SJCRH30 (cell line): ENCODE measurements around the gene TNPO2. TPM values are rescaled to one million over a fixed set of nuclear protein-coding genes. Genes with fewer than 3 reads are reported as not detected.

Experiments used
- DNase-seq, 2 experiments: peaks; one replicate each; pipeline ENCODE4 v3.0.0-alpha.2; 2015 to 2020
- H3K27ac ChIP-seq: fragments of 250-450 bp; sonication (Bioruptor Pico); 2 replicates; pipeline ENCODE4 v1.5.1; 2020; ENCODE audit warnings: mild to moderate bottlenecking, moderate library complexity
- H3K27me3 ChIP-seq: fragments of 250-450 bp; sonication (Bioruptor Pico); 2 replicates; pipeline ENCODE4 v1.5.1; 2020; ENCODE audit warnings: mild to moderate bottlenecking, moderate library complexity
- H3K36me3 ChIP-seq: fragments of 250-450 bp; sonication (Bioruptor Pico); 2 replicates; pipeline ENCODE4 v1.5.1; 2020; ENCODE audit warnings: mild to moderate bottlenecking, moderate library complexity
- H3K4me1 ChIP-seq: fragments of 250-450 bp; sonication (Bioruptor Pico); 2 replicates; pipeline ENCODE4 v1.5.1; 2020; ENCODE audit warnings: mild to moderate bottlenecking, moderate library complexity
- H3K4me3 ChIP-seq: fragments of 250-450 bp; sonication (Bioruptor Pico); 2 replicates; pipeline ENCODE4 v1.5.1; 2020; ENCODE audit warnings: mild to moderate bottlenecking, moderate library complexity
- H3K9me3 ChIP-seq: fragments of 250-450 bp; sonication (Bioruptor Pico); replicated peaks from 2 replicates; pipeline ENCODE4 v1.5.1; 2020; ENCODE audit warnings: mild to moderate bottlenecking, moderate library complexity
- total RNA-seq: library from RNA; depleted of rRNA; stranded (reverse); fragments of >200 nt; shearing (Covaris generic); gene quantifications from 2 replicates; pipeline ENCODE4 v1.2.3, GENCODE V29; 2014; rRNA removed

TNPO2 gene
- total RNA-seq, 1 experiment from 2014 or later: 80.9 TPM

DNA sequence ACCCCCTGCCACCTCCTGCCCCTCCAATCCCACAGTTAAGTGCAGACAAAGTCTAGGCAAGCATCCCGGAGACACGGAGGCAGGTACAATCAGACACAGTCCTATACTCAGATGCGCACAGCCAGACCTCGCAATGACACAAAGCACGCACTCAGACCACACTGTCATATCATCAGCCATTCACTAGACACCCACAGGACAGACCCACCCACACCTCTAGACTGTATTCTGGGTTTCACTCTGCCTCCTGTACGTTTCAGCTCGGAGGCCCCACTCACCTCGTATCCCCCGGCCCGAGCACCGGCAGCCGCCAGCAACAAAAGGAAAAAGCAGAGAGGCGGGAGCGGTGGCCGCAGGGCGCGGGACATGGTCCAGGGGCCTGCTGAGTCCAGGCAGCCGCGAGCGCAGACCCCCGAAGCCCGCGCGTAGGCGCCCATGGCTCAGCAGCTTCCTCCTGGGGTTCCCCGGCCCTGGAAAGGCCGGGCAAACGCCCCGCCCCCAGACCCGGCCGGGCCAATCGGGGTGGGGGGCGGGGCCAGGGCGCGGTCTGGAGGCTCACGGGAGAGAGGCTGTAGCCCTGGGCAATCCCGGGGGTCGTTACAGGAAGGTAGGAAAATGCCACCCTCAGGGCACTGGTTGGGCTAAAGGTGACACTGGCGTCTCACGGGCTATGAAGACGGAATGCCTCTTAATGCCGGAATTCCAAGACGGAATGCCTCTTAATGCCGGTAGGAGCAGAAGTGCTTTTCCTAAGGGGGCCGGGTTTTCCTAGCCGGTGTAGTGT is 57.3 kb downstream of the TNPO2 start, which contains the start of the genes MAN2B1 and WDR83:
Gene MAN2B1 (minus strand): TSS at position 478 of the 784 bp plus-strand sequence. CDS start 41 bp downstream, at position 437.
Gene WDR83 (plus strand): TSS at position 543 of the 784 bp plus-strand sequence. CDS start 2,984 bp downstream, outside the sequence.
- peaks cover 20% of the 10 kb centered on the region for H3K36me3 ChIP-seq
- peak within 1 kb of the TSS; percentile 17; the same call in 1 of the 2 replicates for H3K27ac ChIP-seq
- H3K27me3 ChIP-seq: no peaks in the 10 kb centered on the region
- H3K4me3 ChIP-seq: peak within 1 kb of the TSS; percentile 86
- H3K9me3 ChIP-seq: no peaks in the 10 kb centered on the region
- H3K4me1 ChIP-seq: no peaks in the 10 kb centered on the region; the same call in 1 of the 2 replicates
- DNase-seq: peak; percentile 85 to 93

DNA sequence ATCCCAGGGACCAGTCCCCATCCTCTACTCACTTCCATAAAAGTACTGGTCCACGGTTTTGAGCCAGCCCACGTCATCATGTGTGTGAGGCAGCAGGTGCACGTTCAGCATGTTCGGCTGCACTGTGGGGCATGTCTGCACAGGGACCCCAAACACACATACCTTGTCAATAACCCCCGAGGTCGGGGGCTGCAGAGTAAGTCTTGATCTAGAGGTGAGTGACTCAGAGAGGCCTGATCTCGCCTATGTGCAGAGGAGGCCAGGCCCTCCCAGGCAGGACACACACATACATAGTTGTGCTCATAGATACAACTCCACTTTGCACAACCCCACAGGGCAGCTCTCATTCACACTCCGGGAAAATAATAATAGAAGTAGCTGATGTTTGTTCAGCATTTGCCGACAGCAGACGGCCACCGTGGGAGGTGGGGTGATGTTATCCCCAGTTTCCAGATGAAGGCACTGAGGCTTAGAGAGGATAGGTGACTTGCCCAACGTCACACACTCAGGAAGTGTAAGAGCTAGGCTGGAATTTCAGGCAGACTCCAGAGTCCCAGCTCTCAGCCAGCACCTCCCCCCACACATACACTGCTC is 58.0 kb downstream of the TNPO2 start:
- Histone ChIP-seq H3K36me3 (peaks cover 26% of the 10 kb centered on the region), H3K27ac (no peak overlapping the region), H3K4me1 (no peaks in the 10 kb centered on the region; the same call in 1 of the 2 replicates), H3K27me3 (no peaks in the 10 kb centered on the region), H3K4me3 (peak overlapping the region; percentile 86), H3K9me3 (no peaks in the 10 kb centered on the region)
- DNase-seq: no peak

DNA sequence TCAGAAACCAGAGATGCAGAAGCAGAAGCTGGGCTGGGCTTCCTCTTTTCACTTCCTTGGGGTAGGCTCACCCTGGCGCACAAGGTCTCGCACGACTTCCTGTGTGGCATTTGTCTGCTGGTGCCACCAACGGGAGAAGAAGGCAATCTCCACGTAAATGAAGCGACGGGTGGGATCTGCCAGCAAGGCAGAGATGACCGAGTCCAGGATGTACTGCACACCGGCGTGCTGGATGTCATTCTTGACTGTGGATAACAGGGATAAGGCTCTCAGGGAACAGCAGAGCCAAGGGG is 58.5 kb downstream of the TNPO2 start:
- DNase-seq: no peak
- no peak overlapping the region for H3K4me3 ChIP-seq
- H3K9me3 ChIP-seq: no peaks in the 10 kb centered on the region
- no peaks in the 10 kb centered on the region; the same call in 1 of the 2 replicates for H3K4me1 ChIP-seq
- no peak overlapping the region for H3K27ac ChIP-seq
- peaks cover 28% of the 10 kb centered on the region for H3K36me3 ChIP-seq
- H3K27me3 ChIP-seq: no peaks in the 10 kb centered on the region

DNA sequence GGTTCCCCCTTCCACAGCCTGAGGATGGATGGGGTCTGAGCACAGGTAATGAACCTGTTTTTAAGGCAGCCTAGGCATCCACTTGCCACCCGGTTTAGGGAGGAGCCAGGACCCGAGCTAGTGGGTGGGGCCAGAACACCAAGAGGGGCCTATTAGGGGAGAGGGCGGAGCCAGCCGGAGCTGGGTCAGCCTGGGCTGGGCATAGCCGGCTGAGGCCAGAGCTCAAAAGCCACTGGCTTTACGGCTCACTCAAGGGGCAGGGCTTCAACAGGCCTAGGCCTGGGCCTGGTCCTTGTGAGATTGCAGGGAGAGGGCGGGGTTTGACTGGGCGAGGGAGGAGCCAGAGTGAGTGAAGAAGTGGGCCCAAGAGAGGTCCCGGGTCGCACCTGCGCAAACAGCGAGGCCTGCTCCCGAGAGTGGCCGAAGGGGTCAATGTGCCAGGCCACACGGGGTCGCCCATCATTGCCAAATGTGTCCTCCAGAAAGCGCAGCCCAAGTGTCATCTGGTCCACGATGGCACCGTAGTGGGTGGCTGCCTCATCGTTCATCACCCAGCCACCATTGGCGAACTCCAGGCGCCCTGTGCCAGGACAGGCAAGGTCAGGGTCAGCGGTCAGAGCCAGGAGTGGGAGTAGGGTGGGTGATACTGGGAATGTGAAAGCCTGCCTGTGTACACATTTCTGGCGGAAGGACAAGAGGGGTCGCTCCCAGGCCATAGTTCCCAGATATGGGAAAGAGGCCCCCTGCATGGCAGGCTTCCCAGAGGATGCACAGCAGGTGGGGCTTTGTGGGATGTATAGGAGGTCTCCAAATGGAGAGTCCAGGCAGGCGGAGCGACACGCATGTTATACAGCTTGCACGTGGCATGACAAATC is 59.1 kb downstream of the TNPO2 start:
- DNase-seq: peak; percentile 49 to 52
- Histone ChIP-seq H3K27ac (no peak overlapping the region), H3K4me1 (no peaks in the 10 kb centered on the region), H3K4me3 (no peak overlapping the region), H3K9me3 (no peaks in the 10 kb centered on the region), H3K36me3 (peaks cover 30% of the 10 kb centered on the region), H3K27me3 (no peaks in the 10 kb centered on the region)

DNA sequence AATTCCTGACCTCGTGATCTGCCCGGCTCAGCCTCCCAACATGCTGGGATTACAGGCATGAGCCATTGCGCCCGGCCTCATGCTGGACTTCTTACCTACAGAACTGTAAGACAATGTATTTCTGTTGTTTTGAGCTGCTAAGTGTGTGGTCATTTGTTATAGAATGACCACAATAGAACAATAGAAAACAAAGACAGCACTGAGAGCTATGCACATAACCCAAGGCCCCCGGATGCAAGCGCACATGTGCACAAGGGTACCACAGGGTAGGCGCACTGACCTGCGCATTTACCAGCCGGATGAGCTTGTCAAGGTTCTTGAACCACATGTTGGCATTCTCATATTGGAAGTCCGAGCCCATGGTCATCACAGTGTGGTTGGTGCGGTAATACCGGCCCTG is 62.8 kb downstream of the TNPO2 start:
- no peak for DNase-seq
- H3K36me3 ChIP-seq: peaks cover 51% of the 10 kb centered on the region
- H3K27me3 ChIP-seq: no peaks in the 10 kb centered on the region
- H3K4me3 ChIP-seq: no peak overlapping the region
- H3K27ac ChIP-seq: no peak overlapping the region
- H3K9me3 ChIP-seq: no peaks in the 10 kb centered on the region; the same call in 1 of the 2 replicates
- H3K4me1 ChIP-seq: no peaks in the 10 kb centered on the region

DNA sequence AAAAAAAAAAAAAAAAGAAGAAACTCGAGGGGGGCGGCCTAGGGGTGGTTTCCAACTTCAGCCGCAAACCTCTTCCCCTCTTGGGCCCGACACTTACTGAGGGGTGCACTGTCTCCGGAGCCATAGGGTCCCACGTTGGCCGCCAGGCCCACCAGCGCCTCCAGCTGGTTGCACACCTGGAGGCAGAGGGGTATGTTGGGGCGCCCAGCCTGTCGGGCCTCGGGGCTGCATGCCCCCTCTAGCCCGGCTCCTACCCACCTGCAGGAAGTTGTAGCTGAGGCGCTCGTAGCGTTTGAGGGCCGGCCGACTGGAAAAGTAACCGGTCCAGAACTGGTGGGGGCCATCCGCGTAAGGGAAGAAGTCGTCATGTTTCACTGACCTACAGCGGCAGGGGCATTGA is 65.8 kb downstream of the TNPO2 start:
- Histone ChIP-seq H3K27ac (no peak overlapping the region), H3K4me3 (no peak overlapping the region), H3K27me3 (no peaks in the 10 kb centered on the region), H3K36me3 (peaks cover 63% of the 10 kb centered on the region), H3K9me3 (no peaks in the 10 kb centered on the region; the same call in 1 of the 2 replicates), H3K4me1 (no peaks in the 10 kb centered on the region)
- no peak for DNase-seq

DNA sequence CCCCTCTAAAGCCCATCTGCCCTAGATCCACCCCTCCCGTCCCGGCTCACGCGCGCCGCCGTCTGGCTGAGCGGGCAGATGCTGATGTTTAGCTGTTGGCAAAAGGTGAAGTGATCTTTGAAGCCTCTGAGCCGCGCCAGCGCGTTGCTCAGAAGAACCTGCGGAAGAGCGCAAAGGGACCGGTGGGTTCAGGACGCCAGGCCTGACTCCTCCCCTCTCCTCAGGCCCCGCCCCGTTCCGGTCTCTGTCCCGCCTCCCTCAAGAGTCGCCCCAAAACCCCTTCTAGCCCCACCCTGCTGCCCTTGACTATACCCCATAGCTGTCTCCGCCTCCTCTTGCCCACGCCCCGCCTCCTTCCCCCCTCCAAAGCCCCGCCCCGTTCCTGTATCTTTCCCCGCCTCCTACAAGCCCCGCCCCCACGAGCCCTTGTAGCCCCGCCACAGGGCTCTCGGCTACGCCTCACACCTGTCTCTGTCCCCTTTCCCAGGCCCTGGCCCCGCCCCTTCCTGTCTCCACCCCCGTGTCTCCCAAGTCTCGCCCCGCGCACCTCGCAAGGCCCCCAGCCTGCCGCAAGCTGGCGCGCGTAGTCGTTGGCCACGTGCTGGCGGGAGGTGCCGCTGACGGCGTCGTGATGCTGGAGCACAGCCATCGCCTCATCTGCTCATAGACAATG is 66.7 kb downstream of the TNPO2 start:
- Histone ChIP-seq H3K4me3 (no peak overlapping the region), H3K36me3 (peaks cover 55% of the 10 kb centered on the region), H3K27me3 (no peaks in the 10 kb centered on the region), H3K4me1 (no peaks in the 10 kb centered on the region), H3K9me3 (no peaks in the 10 kb centered on the region; the same call in 1 of the 2 replicates), H3K27ac (no peak overlapping the region)
- peak in 1 of 2 experiments; percentile 42 for DNase-seq

DNA sequence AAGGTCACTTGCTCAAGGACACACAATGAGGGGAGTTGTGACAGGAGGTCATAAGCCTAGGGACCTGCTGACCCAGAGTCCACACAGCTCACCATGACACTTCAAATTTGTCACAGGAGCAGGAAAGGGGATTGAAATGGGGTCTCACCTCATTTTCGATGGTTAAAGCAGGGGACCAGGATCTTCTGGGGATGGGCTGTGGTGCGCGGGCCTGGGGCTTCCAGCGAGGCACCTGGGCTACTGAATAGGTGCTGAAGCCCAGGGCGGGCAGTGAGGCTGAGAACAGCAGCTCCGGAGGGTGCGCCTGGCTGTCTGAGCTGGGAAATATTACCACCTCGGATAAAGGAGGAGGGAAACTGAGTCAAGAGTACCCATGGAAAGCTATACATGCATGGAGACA is 68.2 kb downstream of the TNPO2 start:
- no peak overlapping the region for H3K27ac ChIP-seq
- H3K4me3 ChIP-seq: no peak overlapping the region
- DNase-seq: no peak
- H3K4me1 ChIP-seq: no peaks in the 10 kb centered on the region
- H3K27me3 ChIP-seq: no peaks in the 10 kb centered on the region
- H3K9me3 ChIP-seq: no peaks in the 10 kb centered on the region; the same call in 1 of the 2 replicates
- peaks cover 44% of the 10 kb centered on the region for H3K36me3 ChIP-seq

DNA sequence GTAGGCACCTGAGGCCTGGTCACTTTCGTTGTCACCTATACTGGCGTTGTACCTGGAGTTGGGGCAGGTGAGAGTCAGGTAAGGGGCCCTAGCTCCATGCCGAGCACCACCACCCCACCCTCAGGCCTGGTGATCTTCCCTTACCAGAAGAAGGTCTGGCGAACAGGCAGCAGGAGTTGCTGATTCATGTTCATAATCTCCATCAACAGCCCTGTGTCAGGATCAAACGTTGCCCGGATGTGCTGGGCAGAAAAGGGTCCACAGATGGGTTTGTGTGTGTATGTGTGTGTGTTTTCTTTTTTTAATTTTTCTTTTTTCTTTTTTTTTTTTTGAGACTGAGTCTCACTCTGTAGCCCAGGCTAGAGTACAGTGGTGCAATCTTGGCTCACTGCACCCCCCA is 71.5 kb downstream of the TNPO2 start:
- Histone ChIP-seq H3K9me3 (peaks cover 4% of the 10 kb centered on the region), H3K4me1 (no peaks in the 10 kb centered on the region)

DNA sequence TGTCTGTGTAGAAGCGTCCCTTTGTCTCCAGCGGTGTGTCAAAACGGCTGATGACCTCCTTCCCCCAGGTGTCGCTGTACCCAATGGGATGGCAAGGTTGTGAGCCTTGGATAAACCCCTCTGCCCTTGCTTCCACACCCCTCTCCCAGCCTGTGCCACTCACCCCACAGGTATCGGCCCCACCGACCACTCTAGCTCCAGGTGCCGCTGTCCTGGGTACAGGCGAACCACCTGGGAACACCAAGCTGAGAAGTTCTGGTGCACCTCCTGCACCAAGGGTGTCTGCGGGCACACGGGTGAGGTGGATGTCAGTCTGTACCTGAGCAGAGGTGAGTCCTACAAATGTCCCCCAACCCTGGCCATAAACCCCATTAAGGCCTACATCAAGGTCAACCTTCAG is 73.8 kb downstream of the TNPO2 start:
- no peak for DNase-seq
- H3K27me3 ChIP-seq: no peaks in the 10 kb centered on the region

More for the DNA sequence above, 71.5 kb downstream of the TNPO2 start:
- H3K4me3 ChIP-seq: no peak overlapping the region
- H3K27me3 ChIP-seq: no peaks in the 10 kb centered on the region
- peaks cover 26% of the 10 kb centered on the region for H3K36me3 ChIP-seq
- no peak overlapping the region for H3K27ac ChIP-seq
- DNase-seq: no peak

More for the DNA sequence above, 73.8 kb downstream of the TNPO2 start:
- Histone ChIP-seq H3K27ac (no peak overlapping the region), H3K4me1 (no peaks in the 10 kb centered on the region), H3K36me3 (peaks cover 13% of the 10 kb centered on the region), H3K9me3 (peaks cover 4% of the 10 kb centered on the region), H3K4me3 (no peak overlapping the region)

Other genes with a start within 250 kb of the TNPO2 start
- 10.6 and 13.3 TPM in 2 replicates for gene ZNF709, start 239.1 kb downstream of the TNPO2 start, total RNA-seq
- gene ZNF564, start 172.4 kb downstream of the TNPO2 start, total RNA-seq: 9.3 and 10.8 TPM in 2 replicates
- 8.0 and 9.3 TPM in 2 replicates for gene ZNF490, start 113.1 kb downstream of the TNPO2 start, total RNA-seq
- 25.0 and 25.7 TPM in 2 replicates for gene ZNF791, start 113.0 kb downstream of the TNPO2 start, total RNA-seq
- 31.4 and 34.6 TPM in 2 replicates for gene MAN2B1, start 57.2 kb downstream of the TNPO2 start, total RNA-seq
- 11.4 and 11.9 TPM in 2 replicates for gene WDR83, start 57.1 kb downstream of the TNPO2 start, total RNA-seq
- gene DHPS, start 42.1 kb downstream of the TNPO2 start, total RNA-seq: 116 and 128 TPM in 2 replicates
- gene GNG14, start 35.9 kb downstream of the TNPO2 start, total RNA-seq: 1.8 TPM in 1 of 2 replicates, not detected in the other
- gene FBXW9, start 27.3 kb downstream of the TNPO2 start, total RNA-seq: 7.8 and 8.3 TPM in 2 replicates
- gene TRIR, start 10.8 kb upstream of the TNPO2 start, total RNA-seq: 431 and 462 TPM in 2 replicates
- gene GET3, start 13.6 kb upstream of the TNPO2 start, total RNA-seq: 79.5 and 87.1 TPM in 2 replicates
- 0.04 and 0.10 TPM in 2 replicates for gene BEST2, start 27.9 kb upstream of the TNPO2 start, total RNA-seq
- 14.1 and 19.0 TPM in 2 replicates for gene HOOK2, start 51.6 kb upstream of the TNPO2 start, total RNA-seq
- gene JUNB, start 67.6 kb upstream of the TNPO2 start, total RNA-seq: 34.8 and 39.7 TPM in 2 replicates
- gene PRDX2, start 77.9 kb upstream of the TNPO2 start, total RNA-seq: 55.9 and 64.6 TPM in 2 replicates
- not detected in 2 replicates for gene THSD8, start 78.1 kb upstream of the TNPO2 start, total RNA-seq
- gene RNASEH2A, start 82.7 kb upstream of the TNPO2 start, total RNA-seq: 92.4 and 99.0 TPM in 2 replicates
- 0.45 TPM in 1 of 2 replicates, not detected in the other for gene RTBDN, start 110.6 kb upstream of the TNPO2 start, total RNA-seq
- gene MAST1, start 114.6 kb upstream of the TNPO2 start, total RNA-seq: 4.3 and 5.6 TPM in 2 replicates
- 16.4 and 16.8 TPM in 2 replicates for gene DNASE2, start 157.5 kb upstream of the TNPO2 start, total RNA-seq
- gene KLF1, start 163.3 kb upstream of the TNPO2 start, total RNA-seq: 0.06 TPM in 1 of 2 replicates, not detected in the other
- gene GCDH, start 167.2 kb upstream of the TNPO2 start, total RNA-seq: 29.7 and 33.6 TPM in 2 replicates
- gene SYCE2, start 195.4 kb upstream of the TNPO2 start, total RNA-seq: 0.24 TPM in 1 of 2 replicates, not detected in the other
- 65.8 and 77.3 TPM in 2 replicates for gene FARSA, start 209.8 kb upstream of the TNPO2 start, total RNA-seq
- 940 and 960 TPM in 2 replicates for gene CALR, start 214.7 kb upstream of the TNPO2 start, total RNA-seq
- gene RAD23A, start 221.9 kb upstream of the TNPO2 start, total RNA-seq: 129 and 131 TPM in 2 replicates
- 59.9 and 71.5 TPM in 2 replicates for gene GADD45GIP1, start 233.3 kb upstream of the TNPO2 start, total RNA-seq
- gene DAND5, start 245.6 kb upstream of the TNPO2 start, total RNA-seq: not detected in 2 replicates